ENCODE results near the gene WNT7B.

Gene WNT7B

DNA sequence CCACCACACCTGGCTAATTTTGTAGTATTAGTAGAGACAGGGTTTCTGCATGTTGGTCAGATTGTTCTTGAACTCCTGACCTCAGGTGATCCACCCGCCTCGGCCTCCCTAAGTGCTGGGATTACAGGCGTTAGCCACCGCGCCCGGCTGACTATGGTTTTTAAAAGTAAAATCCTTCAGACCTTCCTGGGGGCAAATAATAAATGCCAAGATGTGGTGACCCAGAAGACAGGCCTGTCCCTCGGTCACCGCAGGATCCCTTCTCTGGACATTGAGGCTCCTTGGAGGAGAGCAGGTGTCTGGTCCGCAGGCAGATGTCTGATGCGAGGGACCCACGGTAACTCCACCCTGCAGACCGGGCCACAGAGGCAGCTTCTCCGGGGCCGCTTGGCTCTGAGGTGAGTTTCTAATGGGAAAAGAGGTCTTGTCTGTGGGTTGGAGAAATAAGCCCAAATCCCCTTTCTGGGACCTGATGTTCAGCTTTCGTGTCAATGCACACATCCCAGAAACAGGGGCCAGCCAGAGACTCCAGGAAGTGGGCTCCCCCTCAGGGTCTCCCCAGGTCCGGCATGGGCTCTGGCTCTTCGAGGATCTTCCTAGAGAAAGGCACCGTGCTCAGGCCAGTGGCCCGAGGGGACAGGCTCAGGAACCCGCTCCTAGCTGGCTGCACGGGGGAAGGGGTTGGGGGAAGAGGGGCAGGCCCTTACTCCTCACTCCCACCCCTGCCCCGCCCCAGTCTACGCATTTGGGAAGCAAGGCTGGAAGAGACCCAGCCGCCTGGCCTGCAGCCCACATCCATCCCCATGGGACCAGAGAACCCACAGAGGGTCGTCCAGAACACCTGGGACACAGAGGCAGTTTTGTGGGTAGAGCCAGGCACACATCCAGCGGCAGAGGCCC lies 100.6 kb downstream of the WNT7B start:
- TF ChIP-seq CTCF (IDR thresholded peaks at IDR 0.05): no peak

GRCh38 chr22:45872659-45873263 lies 104.2 kb downstream of the WNT7B start:
- TF ChIP-seq CTCF (IDR thresholded peaks at IDR 0.05): no peak

DNA sequence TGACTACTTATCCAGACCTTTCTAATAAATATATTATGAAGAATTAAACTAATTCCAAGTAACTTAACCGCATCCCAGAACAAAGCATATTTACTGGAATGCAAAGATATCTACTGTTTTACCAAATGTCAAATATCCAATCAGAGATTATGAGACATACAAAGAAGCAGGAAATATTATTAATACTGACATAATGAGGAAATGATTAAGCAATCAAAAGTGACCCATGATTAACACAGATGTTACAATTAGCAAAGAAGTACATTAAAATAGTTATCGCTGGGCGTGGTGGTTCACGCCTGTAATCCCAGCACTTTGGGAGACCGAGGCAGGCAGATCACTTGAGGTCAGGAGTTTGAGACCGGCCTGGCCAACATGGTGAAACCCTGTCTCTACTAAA lies 105.2 kb downstream of the WNT7B start:
- TF ChIP-seq CTCF (IDR thresholded peaks at IDR 0.05): no peak

All from LNCAP (cell line).